ENCODE data around the gene GPHB5. TPM values are rescaled to one million over a fixed set of nuclear protein-coding genes. Genes with fewer than 3 reads are reported as not detected.

GPHB5 gene
- total RNA-seq, 1 experiment from 2014 or later: not detected

- Mint-ChIP-seq H3K27me3 (ENCODE audit: insufficient read depth, unreplicated experiment) (no peaks in the 10 kb centered on the region), H3K4me3 (ENCODE audit: unreplicated experiment) (no peak overlapping the region), H3K27ac (ENCODE audit: low read depth, unreplicated experiment) (no peak overlapping the region), H3K4me1 (ENCODE audit: insufficient read depth, unreplicated experiment) (no peaks in the 10 kb centered on the region), H3K9me3 (ENCODE audit: unreplicated experiment) (no peaks in the 10 kb centered on the region), H3K36me3 (ENCODE audit: insufficient read depth, unreplicated experiment) (no peaks in the 10 kb centered on the region)
- DNase-seq (ENCODE audit: unreplicated experiment): no peak
- intact Hi-C loops (cut with micrococcal nuclease): no loop called here
- ChIA-PET POLR2A (no interaction called here), CTCF (no interaction called here)
- BruUV-seq (replicated peaks): no TSS peak
- no peak for TF ChIP-seq CTCF (IDR thresholded peaks at IDR 0.05; ENCODE audit: unreplicated experiment)
Observed at GRCh38 chr14:63300854-63301253, 17.9 kb downstream of the GPHB5 start.

GRCh38 chr14:63299351-63300110, 19.2 kb downstream of the GPHB5 start:
- Mint-ChIP-seq H3K9me3 (ENCODE audit: unreplicated experiment) (no peaks in the 10 kb centered on the region), H3K27ac (ENCODE audit: low read depth, unreplicated experiment) (no peak overlapping the region), H3K27me3 (ENCODE audit: insufficient read depth, unreplicated experiment) (no peaks in the 10 kb centered on the region), H3K4me1 (ENCODE audit: insufficient read depth, unreplicated experiment) (no peaks in the 10 kb centered on the region), H3K36me3 (ENCODE audit: insufficient read depth, unreplicated experiment) (no peaks in the 10 kb centered on the region), H3K4me3 (ENCODE audit: unreplicated experiment) (no peak overlapping the region)
- intact Hi-C loops (cut with micrococcal nuclease): no loop called here
- ChIA-PET CTCF (interaction anchor here (0.9 to 1.0 kb wide), 2 partner anchors 8 to 23 kb away, joined by 3 read pairs; no protein-coding TSS in a partner anchor), POLR2A (interaction anchor here (0.6 kb wide), 1 partner anchor 105 kb away, joined by 3 read pairs; no protein-coding TSS in a partner anchor)
- TF ChIP-seq CTCF (IDR thresholded peaks at IDR 0.05; ENCODE audit: unreplicated experiment): no peak
- no peak for DNase-seq (ENCODE audit: unreplicated experiment)
- BruUV-seq (replicated peaks): no TSS peak

GRCh38 chr14:63297372-63298063, 21.2 kb downstream of the GPHB5 start:
- TF ChIP-seq CTCF (IDR thresholded peaks at IDR 0.05; ENCODE audit: unreplicated experiment): no peak
- BruUV-seq (replicated peaks): no TSS peak
- no peak overlapping the region for H3K4me3 Mint-ChIP-seq (ENCODE audit: unreplicated experiment)
- intact Hi-C loops (cut with micrococcal nuclease): no loop called here
- no peaks in the 10 kb centered on the region for H3K27me3 Mint-ChIP-seq (ENCODE audit: insufficient read depth, unreplicated experiment)
- no peak for DNase-seq (ENCODE audit: unreplicated experiment)
- CTCF ChIA-PET: interaction anchor here (1.1 kb wide), 1 partner anchor 1135 kb away, joined by 4 read pairs; no protein-coding TSS in a partner anchor
- POLR2A ChIA-PET: no interaction called here
- H3K4me1 Mint-ChIP-seq (ENCODE audit: insufficient read depth, unreplicated experiment): no peaks in the 10 kb centered on the region
- H3K9me3 Mint-ChIP-seq (ENCODE audit: unreplicated experiment): no peaks in the 10 kb centered on the region
- no peak overlapping the region for H3K27ac Mint-ChIP-seq (ENCODE audit: low read depth, unreplicated experiment)
- H3K36me3 Mint-ChIP-seq (ENCODE audit: insufficient read depth, unreplicated experiment): no peaks in the 10 kb centered on the region

- no peak for DNase-seq (ENCODE audit: unreplicated experiment)
- Mint-ChIP-seq H3K9me3 (ENCODE audit: unreplicated experiment) (no peaks in the 10 kb centered on the region), H3K36me3 (ENCODE audit: insufficient read depth, unreplicated experiment) (no peaks in the 10 kb centered on the region), H3K27ac (ENCODE audit: low read depth, unreplicated experiment) (no peak overlapping the region), H3K4me1 (ENCODE audit: insufficient read depth, unreplicated experiment) (peaks cover 2% of the 10 kb centered on the region), H3K4me3 (ENCODE audit: unreplicated experiment) (no peak overlapping the region), H3K27me3 (ENCODE audit: insufficient read depth, unreplicated experiment) (no peaks in the 10 kb centered on the region)
- ChIA-PET POLR2A (interaction anchor here (1.3 kb wide), 1 partner anchor 11 kb away, joined by 3 read pairs; no protein-coding TSS in a partner anchor), CTCF (interaction anchor here (0.6 kb wide), 1 partner anchor 1114 kb away, joined by 3 read pairs; no protein-coding TSS in a partner anchor)
- no TSS peak for BruUV-seq (replicated peaks)
- no peak for TF ChIP-seq CTCF (IDR thresholded peaks at IDR 0.05; ENCODE audit: unreplicated experiment)
- intact Hi-C loops (cut with micrococcal nuclease): no loop called here
Observed at GRCh38 chr14:63296060-63296563, 22.6 kb downstream of the GPHB5 start.
